ENCODE results near the gene NDUFS2.
"Not testable (repeated sequence)": the region's sequence is repeated elsewhere in the genome, so short reads cannot be mapped to it uniquely, and the experiment has no call there.

The NDUFS2 gene

DNA sequence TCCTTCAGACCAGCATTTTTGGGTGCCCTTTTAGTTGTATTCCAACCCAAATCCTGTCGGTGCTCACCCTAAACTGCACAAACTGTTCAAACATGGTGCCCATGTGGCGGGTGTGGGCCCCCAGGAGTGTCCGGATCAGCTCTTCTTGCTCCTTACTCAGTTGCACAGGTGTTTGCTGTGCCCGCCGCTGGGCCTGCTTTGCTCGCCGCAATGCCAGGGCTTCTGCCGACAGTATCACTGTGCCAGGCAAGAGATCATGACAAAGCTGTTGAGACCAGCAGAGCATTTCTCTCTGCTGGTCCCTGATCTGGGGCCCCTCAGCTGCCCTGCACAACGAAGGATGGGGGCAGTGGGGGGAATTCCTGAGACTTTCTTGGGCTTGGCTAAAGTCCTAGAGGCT, 30.9 kb downstream of the NDUFS2 start:
- H3K9ac ChIP-seq (ENCODE audit: low read length): no peak overlapping the region
- no peaks in the 10 kb centered on the region for H3K4me1 ChIP-seq (ENCODE audit: control insufficient read depth, insufficient read depth, low read length)
- no peak overlapping the region for H3K27ac ChIP-seq (ENCODE audit: low read depth, low read length)
- H3K9me3 ChIP-seq (ENCODE audit: control insufficient read depth, insufficient read depth, low read depth, low read length): no peaks in the 10 kb centered on the region
- H3K27me3 ChIP-seq (ENCODE audit: control insufficient read depth, insufficient read depth, low read length): no peaks in the 10 kb centered on the region
- H3K4me3 ChIP-seq (ENCODE audit: low read depth, low read length): no peak overlapping the region
- H3K36me3 ChIP-seq (ENCODE audit: control insufficient read depth, insufficient read depth, low read length): peaks cover 25% of the 10 kb centered on the region

DNA sequence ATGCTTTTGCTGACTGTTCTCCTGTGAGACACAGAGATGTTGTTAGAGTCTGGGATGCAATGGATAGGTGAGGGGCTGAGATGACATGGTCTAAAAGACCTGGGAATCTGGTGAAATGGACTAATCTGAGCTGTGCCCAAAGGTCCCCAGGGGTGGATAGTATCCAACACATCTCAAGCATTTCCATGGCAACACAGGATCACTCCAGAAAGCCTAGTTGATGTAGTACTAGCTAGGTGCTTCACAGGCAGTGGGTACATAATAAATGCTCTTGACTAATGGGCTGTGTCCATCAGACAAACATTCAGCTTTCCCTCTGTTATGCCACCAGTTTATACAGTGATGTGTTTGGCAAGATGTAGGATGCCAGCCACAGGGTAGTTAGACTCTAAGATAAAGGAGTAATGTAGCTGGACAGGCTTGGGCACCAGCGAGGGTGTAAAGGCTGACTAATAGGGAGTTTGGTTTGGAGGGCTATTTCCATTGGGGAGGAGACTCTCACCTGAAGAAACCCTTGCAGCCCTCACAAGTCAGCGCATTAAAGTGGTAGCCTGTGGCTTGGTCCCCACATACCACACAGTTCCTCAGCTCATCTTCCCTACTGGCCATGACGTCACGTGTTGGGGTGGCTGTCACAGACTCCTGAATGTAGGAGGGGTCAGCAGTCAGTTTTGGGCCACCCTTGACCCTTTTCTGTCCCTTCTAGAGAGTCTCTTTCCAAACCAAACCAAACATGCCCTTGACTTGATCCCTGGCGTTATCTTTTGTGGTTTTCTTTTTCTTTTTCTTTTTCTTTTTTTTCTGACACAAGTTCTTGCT, 34.0 kb downstream of the NDUFS2 start:
- H3K9me3 ChIP-seq (ENCODE audit: control insufficient read depth, insufficient read depth, low read depth, low read length): no peaks in the 10 kb centered on the region
- H3K4me3 ChIP-seq (ENCODE audit: low read depth, low read length): no peak overlapping the region
- no peaks in the 10 kb centered on the region for H3K36me3 ChIP-seq (ENCODE audit: control insufficient read depth, insufficient read depth, low read length)
- H3K4me1 ChIP-seq (ENCODE audit: control insufficient read depth, insufficient read depth, low read length): no peaks in the 10 kb centered on the region
- no peak overlapping the region for H3K9ac ChIP-seq (ENCODE audit: low read length)
- H3K27ac ChIP-seq (ENCODE audit: low read depth, low read length): no peak overlapping the region
- no peaks in the 10 kb centered on the region for H3K27me3 ChIP-seq (ENCODE audit: control insufficient read depth, insufficient read depth, low read length)

DNA sequence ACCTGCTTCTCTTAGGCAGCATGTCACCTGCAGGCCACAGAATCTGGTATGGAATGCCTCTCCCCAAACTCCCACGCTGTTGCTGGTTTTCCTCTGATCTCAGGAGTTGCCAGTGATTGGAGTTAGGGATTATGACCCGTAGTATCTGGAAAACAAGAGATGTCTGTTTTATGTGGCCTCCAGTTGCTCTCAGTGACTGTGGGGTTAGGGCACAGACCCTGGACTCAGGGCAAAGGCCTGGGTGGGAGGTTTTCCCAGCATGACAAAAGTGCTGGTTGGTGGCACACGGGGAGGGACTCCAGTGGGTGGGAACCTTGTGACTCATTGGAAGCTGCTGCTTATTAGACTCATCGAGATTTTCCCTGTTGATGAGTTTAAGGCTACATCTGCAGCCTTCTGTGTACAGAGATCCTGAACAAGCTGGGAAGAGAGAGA, 35.9 kb downstream of the NDUFS2 start, which contains the start of gene NR1I3:
Gene NR1I3, minus strand, starts transcription at position 165 of the 435 bp plus-strand sequence. CDS start 1,638 bp downstream, outside the sequence.
- Histone ChIP-seq H3K4me1 (ENCODE audit: control insufficient read depth, insufficient read depth, low read length) (no peaks in the 10 kb centered on the region), H3K4me3 (ENCODE audit: low read depth, low read length) (no peak within 1 kb of the TSS), H3K27me3 (ENCODE audit: control insufficient read depth, insufficient read depth, low read length) (no peaks in the 10 kb centered on the region), H3K9me3 (ENCODE audit: control insufficient read depth, insufficient read depth, low read depth, low read length) (no peaks in the 10 kb centered on the region), H3K36me3 (ENCODE audit: control insufficient read depth, insufficient read depth, low read length) (no peaks in the 10 kb centered on the region), H3K9ac (ENCODE audit: low read length) (no peak within 1 kb of the TSS), H3K27ac (ENCODE audit: low read depth, low read length) (no peak within 1 kb of the TSS)

GRCh38 chr1:161241682-161242081, 39.5 kb downstream of the NDUFS2 start:
- Histone ChIP-seq H3K36me3 (ENCODE audit: control insufficient read depth, insufficient read depth, low read length) (no peaks in the 10 kb centered on the region), H3K27me3 (ENCODE audit: control insufficient read depth, insufficient read depth, low read length) (no peaks in the 10 kb centered on the region), H3K9ac (ENCODE audit: low read length) (no peak overlapping the region), H3K4me1 (ENCODE audit: control insufficient read depth, insufficient read depth, low read length) (no peaks in the 10 kb centered on the region), H3K4me3 (ENCODE audit: low read depth, low read length) (no peak overlapping the region), H3K9me3 (ENCODE audit: control insufficient read depth, insufficient read depth, low read depth, low read length) (no peaks in the 10 kb centered on the region), H3K27ac (ENCODE audit: low read depth, low read length) (no peak overlapping the region)

- Histone ChIP-seq H3K9me3 (ENCODE audit: control insufficient read depth, insufficient read depth, low read depth, low read length) (no peaks in the 10 kb centered on the region), H3K4me1 (ENCODE audit: control insufficient read depth, insufficient read depth, low read length) (no peaks in the 10 kb centered on the region), H3K27me3 (ENCODE audit: control insufficient read depth, insufficient read depth, low read length) (no peaks in the 10 kb centered on the region), H3K4me3 (ENCODE audit: low read depth, low read length) (no peak overlapping the region), H3K27ac (ENCODE audit: low read depth, low read length) (no peak overlapping the region), H3K36me3 (ENCODE audit: control insufficient read depth, insufficient read depth, low read length) (no peaks in the 10 kb centered on the region), H3K9ac (ENCODE audit: low read length) (no peak overlapping the region)
Measured at GRCh38 chr1:161242313-161242712, 40.1 kb downstream of the NDUFS2 start.

- peaks cover 2% of the 10 kb centered on the region; the same call in 1 of the 2 replicates for H3K9me3 ChIP-seq (ENCODE audit: control insufficient read depth, insufficient read depth, low read depth, low read length)
- H3K9ac ChIP-seq (ENCODE audit: low read length): no peak overlapping the region
- no peaks in the 10 kb centered on the region for H3K36me3 ChIP-seq (ENCODE audit: control insufficient read depth, insufficient read depth, low read length)
- no peaks in the 10 kb centered on the region for H3K27me3 ChIP-seq (ENCODE audit: control insufficient read depth, insufficient read depth, low read length)
- H3K4me3 ChIP-seq (ENCODE audit: low read depth, low read length): no peak overlapping the region
- H3K4me1 ChIP-seq (ENCODE audit: control insufficient read depth, insufficient read depth, low read length): no peaks in the 10 kb centered on the region
- no peak overlapping the region for H3K27ac ChIP-seq (ENCODE audit: low read depth, low read length)
Measured at GRCh38 chr1:161244888-161245287, 42.7 kb downstream of the NDUFS2 start.

DNA sequence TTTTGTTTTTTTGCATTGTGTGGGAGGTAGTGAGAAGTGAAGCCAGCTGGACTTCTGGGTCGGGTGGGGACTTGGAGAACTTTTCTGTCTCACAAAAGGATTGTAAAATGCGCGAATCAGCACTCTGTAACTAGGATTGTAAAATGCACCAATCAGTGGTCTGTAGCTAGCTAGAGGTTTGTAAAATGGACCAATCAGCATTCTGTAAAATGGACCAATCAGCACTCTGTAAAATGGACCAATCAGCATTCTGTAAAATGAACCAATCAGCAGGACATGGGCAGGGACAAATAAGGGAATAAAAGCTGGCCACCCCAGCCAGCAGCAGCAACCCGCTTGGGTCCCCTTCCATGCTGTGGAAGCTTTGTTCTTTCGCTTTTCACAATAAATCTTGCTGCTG, 47.9 kb downstream of the NDUFS2 start:
- H3K27ac ChIP-seq (ENCODE audit: low read depth, low read length); H3K4me1 ChIP-seq (ENCODE audit: control insufficient read depth, insufficient read depth, low read length); H3K9me3 ChIP-seq (ENCODE audit: control insufficient read depth, insufficient read depth, low read depth, low read length); H3K27me3 ChIP-seq (ENCODE audit: control insufficient read depth, insufficient read depth, low read length); H3K36me3 ChIP-seq (ENCODE audit: control insufficient read depth, insufficient read depth, low read length); H3K4me3 ChIP-seq (ENCODE audit: low read depth, low read length); H3K9ac ChIP-seq (ENCODE audit: low read length): not testable (repeated sequence)

DNA sequence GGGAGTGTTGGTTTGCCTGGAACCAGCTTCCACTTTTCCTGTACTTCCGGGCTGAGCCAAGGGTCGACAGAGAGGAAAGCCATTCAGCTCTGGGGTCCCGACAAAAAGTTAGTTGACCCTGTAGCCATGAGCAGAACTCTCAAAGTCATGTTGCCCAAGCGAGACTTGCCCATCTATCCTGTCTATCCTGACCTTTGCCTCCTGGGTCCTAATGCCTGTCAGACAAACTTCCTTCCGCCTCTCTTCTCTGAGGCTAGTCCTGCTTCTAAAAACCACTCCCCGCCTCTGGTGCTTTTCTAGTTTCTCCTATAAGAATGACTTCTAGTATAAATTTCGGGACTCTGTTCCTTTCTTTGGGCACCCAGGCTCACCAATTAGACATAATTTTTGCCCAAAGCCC, 48.7 kb downstream of the NDUFS2 start:
- no peak overlapping the region for H3K4me3 ChIP-seq (ENCODE audit: low read depth, low read length)
- H3K9me3 ChIP-seq (ENCODE audit: control insufficient read depth, insufficient read depth, low read depth, low read length): peaks cover 4% of the 10 kb centered on the region
- H3K27ac ChIP-seq (ENCODE audit: low read depth, low read length): no peak overlapping the region
- no peaks in the 10 kb centered on the region; the same call in 1 of the 2 replicates for H3K4me1 ChIP-seq (ENCODE audit: control insufficient read depth, insufficient read depth, low read length)
- H3K27me3 ChIP-seq (ENCODE audit: control insufficient read depth, insufficient read depth, low read length): no peaks in the 10 kb centered on the region
- no peaks in the 10 kb centered on the region for H3K36me3 ChIP-seq (ENCODE audit: control insufficient read depth, insufficient read depth, low read length)
- no peak overlapping the region for H3K9ac ChIP-seq (ENCODE audit: low read length)

DNA sequence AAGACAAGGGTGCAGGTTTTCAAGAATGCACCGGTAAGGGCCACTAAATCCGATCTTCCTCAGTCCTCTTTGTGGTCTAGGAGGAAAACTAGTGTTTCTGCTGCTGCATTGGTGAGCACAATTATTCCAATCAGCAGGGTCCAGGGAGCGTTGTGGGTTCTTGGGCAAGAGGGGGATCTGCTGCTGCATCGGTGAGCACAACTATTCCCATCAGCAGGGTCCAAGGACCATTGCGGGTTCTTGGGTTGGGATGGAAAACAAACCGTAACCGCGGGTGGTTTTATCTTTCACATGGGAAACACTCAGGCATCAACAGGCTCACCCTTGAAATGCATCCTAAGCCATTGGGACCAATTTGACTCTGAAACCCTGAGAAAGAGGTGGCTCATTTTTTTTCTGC, 49.4 kb downstream of the NDUFS2 start:
- Histone ChIP-seq H3K27ac (ENCODE audit: low read depth, low read length) (no peak overlapping the region), H3K4me1 (ENCODE audit: control insufficient read depth, insufficient read depth, low read length) (no peaks in the 10 kb centered on the region; the same call in 1 of the 2 replicates), H3K9ac (ENCODE audit: low read length) (no peak overlapping the region), H3K27me3 (ENCODE audit: control insufficient read depth, insufficient read depth, low read length) (no peaks in the 10 kb centered on the region), H3K9me3 (ENCODE audit: control insufficient read depth, insufficient read depth, low read depth, low read length) (peaks cover 9% of the 10 kb centered on the region), H3K36me3 (ENCODE audit: control insufficient read depth, insufficient read depth, low read length) (no peaks in the 10 kb centered on the region), H3K4me3 (ENCODE audit: low read depth, low read length) (no peak overlapping the region)

GRCh38 chr1:161255302-161255701, 53.1 kb downstream of the NDUFS2 start:
- not testable (repeated sequence) for H3K4me3 ChIP-seq (ENCODE audit: low read depth, low read length); H3K27ac ChIP-seq (ENCODE audit: low read depth, low read length); H3K36me3 ChIP-seq (ENCODE audit: control insufficient read depth, insufficient read depth, low read length); H3K9ac ChIP-seq (ENCODE audit: low read length); H3K4me1 ChIP-seq (ENCODE audit: control insufficient read depth, insufficient read depth, low read length)
- H3K9me3 ChIP-seq (ENCODE audit: control insufficient read depth, insufficient read depth, low read depth, low read length): peaks cover 17% of the 10 kb centered on the region
- H3K27me3 ChIP-seq (ENCODE audit: control insufficient read depth, insufficient read depth, low read length): peaks cover 27% of the 10 kb centered on the region

DNA sequence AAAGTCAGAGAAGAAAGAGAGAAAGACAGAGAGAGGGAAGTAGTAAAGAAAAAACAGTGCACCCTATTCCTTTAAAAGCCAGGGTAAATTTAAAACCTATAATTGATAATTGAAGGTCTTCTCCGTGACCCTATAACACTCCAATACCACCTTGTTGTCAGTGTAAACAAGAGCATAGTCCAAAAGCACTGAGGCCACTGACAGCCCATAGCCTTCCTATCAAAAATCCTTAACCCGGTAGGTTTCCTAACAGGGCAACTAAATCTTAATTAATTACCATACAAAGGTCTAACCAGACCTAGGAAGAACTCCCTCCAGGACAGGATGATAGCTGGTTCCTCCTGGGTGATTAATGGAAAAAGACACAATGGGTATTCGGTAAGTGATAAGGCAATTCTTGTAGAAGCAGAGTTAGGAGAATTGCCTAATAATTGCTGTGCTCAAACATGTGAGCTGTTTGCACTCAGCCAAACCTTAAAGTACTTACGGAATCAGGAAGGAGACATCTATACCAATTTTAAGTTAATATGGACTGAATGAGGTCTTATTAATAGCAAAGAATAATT, 53.9 kb downstream of the NDUFS2 start:
- peaks cover 17% of the 10 kb centered on the region for H3K9me3 ChIP-seq (ENCODE audit: control insufficient read depth, insufficient read depth, low read depth, low read length)
- not testable (repeated sequence) for H3K36me3 ChIP-seq (ENCODE audit: control insufficient read depth, insufficient read depth, low read length); H3K9ac ChIP-seq (ENCODE audit: low read length); H3K4me1 ChIP-seq (ENCODE audit: control insufficient read depth, insufficient read depth, low read length); H3K4me3 ChIP-seq (ENCODE audit: low read depth, low read length); H3K27ac ChIP-seq (ENCODE audit: low read depth, low read length)
- peaks cover 34% of the 10 kb centered on the region for H3K27me3 ChIP-seq (ENCODE audit: control insufficient read depth, insufficient read depth, low read length)

All from HUES6 (cell line).